Measurements from ENCODE around the gene KLRD1.
"Not testable (repeated sequence)": the region's sequence is repeated elsewhere in the genome, so short reads cannot be mapped to it uniquely, and the experiment has no call there.

KLRD1 gene

GRCh38 chr12:10369557-10370415, 62.1 kb downstream of the KLRD1 start:
- no peak for DNase-seq (ENCODE audit: low read depth)

- not testable (repeated sequence) for DNase-seq (ENCODE audit: low read depth)
Observed at GRCh38 chr12:10371893-10372535, 64.3 kb downstream of the KLRD1 start.

DNA sequence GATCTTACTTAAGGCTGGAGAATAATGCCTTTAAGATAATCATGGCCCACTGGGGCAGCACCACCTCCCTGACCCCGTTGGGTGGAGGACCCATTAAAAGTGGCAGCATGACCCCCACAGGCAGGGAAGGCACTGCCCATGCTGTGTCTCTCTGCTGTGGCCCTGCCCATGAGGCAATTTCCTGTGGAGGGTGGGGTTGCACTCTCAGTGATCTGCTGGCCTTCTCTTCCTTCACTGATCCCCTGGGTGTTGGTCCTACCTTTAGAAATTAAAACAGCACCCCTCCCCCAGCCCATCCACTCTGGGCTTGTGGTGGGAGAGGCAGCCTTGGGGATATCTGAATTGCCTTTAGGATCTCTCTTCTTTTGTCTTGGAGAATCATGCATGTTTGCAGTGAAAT, 64.9 kb downstream of the KLRD1 start:
- no peak for DNase-seq (ENCODE audit: low read depth)

- DNase-seq (ENCODE audit: low read depth): no peak
Observed at GRCh38 chr12:10374624-10375018, 67.0 kb downstream of the KLRD1 start.

- not testable (repeated sequence) for DNase-seq (ENCODE audit: low read depth)
Observed at GRCh38 chr12:10378737-10379136, 71.1 kb downstream of the KLRD1 start.

All from activated gamma-delta T cell treated with anti-CD3 and anti-CD28 coated beads, Interleukin-2, amount 50 U/mL, for 16 hours (primary cell).